ENCODE data around the gene RFX1.

GRCh38 chr19:14030997-14031718 lies 25.0 kb upstream of the RFX1 start:
- TF ChIP-seq CTCF (IDR thresholded peaks at IDR 0.05): no peak
- TF ChIP-seq POLR2A (IDR thresholded peaks at IDR 0.05): no peak
- no peak for TF ChIP-seq POLR2AphosphoS5 (IDR thresholded peaks at IDR 0.05)
- no peak for TF ChIP-seq EP300 (IDR thresholded peaks at IDR 0.05)
